GM12874 (cell line): Measurements from ENCODE around the gene TTC32.

Source experiments
- TF ChIP-seq, protein P1 (sequence below): IDR thresholded peaks from 2 replicates; pipeline ENCODE4 v1.5.1; 2011; ENCODE audit warnings: low read depth, mild to moderate bottlenecking, control low read depth, low read length, moderate library complexity; ENCODE audit not compliant: insufficient read depth

Gene TTC32

DNA sequence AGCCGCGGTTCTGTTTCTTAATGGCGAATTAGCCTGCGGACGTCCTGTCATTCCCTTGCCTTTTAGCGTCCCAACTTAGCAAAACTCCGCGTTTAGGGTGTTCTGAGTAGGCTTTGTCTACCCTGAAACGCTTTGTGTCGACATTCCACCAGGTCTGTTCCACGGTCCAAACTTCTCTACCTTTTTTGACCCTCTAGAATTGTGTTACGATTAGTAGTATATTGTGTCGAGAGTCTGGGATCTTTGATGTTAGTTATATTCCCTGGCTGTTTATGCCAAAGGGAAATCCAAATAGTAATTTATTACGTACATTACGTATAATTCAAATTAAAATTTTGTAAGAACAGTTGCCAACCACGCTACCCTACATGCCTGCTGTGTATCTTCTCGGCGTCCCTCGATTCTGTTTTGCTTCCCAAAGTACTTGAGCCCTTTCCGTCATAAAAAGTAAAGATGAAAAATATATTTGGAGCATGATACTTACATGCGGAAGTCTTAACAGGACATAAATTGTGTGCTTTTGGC is 495 bp upstream of the TTC32 start:
- TF ChIP-seq, protein P1, sequence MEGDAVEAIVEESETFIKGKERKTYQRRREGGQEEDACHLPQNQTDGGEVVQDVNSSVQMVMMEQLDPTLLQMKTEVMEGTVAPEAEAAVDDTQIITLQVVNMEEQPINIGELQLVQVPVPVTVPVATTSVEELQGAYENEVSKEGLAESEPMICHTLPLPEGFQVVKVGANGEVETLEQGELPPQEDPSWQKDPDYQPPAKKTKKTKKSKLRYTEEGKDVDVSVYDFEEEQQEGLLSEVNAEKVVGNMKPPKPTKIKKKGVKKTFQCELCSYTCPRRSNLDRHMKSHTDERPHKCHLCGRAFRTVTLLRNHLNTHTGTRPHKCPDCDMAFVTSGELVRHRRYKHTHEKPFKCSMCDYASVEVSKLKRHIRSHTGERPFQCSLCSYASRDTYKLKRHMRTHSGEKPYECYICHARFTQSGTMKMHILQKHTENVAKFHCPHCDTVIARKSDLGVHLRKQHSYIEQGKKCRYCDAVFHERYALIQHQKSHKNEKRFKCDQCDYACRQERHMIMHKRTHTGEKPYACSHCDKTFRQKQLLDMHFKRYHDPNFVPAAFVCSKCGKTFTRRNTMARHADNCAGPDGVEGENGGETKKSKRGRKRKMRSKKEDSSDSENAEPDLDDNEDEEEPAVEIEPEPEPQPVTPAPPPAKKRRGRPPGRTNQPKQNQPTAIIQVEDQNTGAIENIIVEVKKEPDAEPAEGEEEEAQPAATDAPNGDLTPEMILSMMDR, result no peak

DNA sequence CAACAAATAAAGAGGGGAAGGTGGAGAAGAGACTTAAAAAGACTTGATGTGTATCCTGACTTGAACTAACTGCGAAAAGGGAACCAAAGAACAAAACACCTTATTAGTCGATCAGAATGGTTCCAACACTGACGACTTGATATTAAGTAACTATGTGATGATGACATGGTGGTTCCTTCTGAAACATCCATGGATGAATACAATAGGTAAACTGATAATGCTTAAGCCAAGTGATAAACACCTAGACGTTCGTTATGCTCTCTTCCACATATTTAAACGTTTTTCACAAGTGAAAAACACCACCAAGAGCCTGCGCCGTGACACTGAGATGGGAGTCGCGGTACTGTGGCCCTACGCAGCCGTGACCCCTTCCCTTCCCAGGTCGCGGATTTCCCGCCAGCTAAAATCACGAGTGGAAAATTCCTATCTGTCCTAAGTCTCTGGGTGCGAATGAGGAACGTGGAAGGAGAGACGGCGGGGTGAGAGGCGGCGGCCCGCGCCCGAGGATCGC is 797 bp downstream of the TTC32 start:
- TF ChIP-seq, protein P1, result no peak

DNA sequence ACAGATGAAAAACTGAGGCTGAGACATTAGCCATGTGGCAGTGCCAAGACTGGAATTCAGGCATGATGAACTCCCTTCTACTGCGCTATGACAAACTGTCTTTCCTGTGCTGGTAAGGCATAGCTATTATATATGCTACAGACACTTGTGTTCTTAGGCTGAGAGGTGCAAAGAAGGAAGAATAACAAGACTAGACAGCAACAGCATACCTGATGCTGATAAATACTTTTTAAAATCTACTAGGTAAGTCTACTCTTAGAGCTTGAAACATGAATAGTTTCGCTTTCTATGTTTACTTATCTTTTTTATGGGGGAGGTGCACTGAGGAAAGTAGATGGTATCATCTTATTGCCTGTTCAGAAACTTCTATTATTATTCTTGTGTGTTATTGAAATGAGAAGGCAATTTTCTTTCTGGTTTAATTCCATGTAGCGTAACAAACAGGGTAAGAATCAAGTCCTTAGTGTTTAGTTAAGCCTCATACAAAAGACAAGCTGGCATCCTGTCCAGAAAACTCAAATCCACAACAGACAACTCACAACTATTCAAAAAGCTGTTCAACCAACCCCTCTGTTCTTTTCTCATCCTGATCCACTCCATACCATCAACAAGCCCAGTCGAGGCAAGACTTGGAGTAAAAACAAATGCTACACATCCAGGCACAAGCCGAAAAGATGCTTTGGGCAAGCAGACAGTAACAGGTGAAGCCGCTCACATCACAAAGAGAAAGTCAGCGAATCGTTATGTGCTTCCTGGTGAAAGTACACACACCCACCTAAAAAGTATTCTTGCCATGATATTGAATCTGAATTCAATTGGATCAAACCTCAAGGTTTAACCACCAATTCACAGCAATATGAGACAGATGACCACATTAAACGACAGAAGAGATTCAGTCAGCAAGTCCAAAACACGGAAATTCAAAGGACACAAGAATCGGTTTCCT is 1.5 kb downstream of the TTC32 start:
- TF ChIP-seq, protein P1, result no peak

DNA sequence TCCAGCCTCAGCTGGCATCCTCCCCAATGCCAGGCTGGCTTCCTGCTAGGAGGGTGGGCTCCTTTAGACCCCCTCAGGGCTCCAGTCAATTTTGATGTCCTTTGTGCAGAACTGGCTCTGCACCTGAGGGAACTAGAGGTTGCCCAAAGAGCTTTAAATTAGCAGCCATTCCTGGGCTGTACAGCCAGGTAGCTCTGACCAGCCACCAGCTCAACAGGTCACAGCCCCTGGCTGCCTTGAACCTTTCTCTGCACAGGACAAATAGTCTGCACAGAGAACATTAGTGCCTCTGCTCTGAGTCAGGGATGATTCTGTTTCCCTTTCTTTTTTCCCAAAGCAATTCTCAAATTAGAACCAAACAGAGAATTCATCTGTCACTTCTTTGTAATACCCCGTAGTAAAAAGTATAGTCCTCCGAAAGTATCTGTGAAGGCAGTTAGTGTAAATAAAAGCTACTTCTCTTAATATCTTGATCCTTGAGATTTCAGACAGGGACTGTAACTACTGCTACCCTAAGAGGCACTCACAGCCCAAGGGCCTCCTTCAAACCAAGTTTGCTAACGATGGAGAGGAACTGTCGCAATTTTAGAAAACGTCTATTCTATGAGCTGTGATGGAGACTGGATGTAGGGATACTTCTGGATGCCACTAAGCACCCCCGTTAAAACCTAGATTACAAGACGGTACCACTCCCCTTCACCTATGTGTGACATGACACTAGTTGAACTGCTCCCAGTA is 3.0 kb downstream of the TTC32 start:
- TF ChIP-seq, protein P1, result no peak

DNA sequence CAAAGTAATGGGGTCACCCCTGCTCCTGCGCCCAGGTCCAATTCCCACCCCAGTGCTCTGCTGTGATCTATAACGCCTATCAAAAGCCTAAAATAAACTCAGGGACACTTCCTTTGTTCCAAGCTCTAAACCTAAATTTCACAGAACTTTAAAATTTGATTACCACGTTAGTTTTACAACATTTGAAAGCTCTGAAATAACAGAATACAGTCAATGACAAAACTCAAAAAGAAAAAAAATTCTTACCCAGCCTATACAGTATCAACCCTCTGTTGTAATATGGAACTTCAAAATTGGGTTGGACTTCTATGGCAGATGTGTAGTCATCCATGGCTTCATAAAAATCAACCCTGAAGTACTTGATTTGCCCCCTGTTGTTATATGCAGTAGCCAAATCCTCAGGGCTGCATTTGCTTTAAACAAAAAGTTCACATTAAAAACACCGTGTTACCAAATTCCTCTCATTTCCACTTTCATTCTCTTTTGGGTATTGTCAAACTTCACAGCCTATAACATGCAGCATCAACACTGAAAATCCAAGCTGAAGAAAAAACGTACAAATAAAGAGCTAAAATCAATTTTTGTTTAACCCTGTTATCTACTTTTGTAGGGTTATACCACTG is 4.0 kb downstream of the TTC32 start:
- TF ChIP-seq, protein P1, result no peak

DNA sequence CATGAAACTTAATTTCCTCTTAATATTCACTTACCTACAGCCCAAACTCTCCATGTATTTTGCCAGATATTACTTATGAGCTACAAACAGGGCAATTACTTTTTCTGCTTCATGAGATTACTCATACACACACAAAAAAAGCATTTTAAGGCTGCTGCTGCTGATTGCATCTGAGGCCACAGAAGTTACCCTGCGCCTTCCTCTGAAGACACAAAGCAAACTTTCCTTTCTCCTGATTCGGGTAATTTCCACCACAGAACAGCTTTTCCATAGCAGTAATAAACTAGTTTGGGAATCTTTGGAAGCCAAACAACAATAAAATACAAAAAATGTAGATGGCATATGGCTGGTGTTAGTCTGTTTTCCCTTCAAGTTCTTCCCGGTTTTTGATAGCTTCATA is 6.2 kb downstream of the TTC32 start:
- TF ChIP-seq, protein P1, result no peak
